Right atrium auricular region (tissue), 2 donors: ENCODE measurements around the gene HADHB. TPM values are rescaled to one million over a fixed set of nuclear protein-coding genes. Genes with fewer than 3 reads are reported as not detected.
"Not testable (repeated sequence)": the region's sequence is repeated elsewhere in the genome, so short reads cannot be mapped to it uniquely, and the experiment has no call there.

Experiments used
- DNase-seq: peaks from one replicate; pipeline ENCODE4 v3.0.0-alpha.2; 2019; ENCODE audit warnings: low spot score
- H3K27ac ChIP-seq, 2 donors: fragments of 200-600 bp; sonication (generic); 1 replicate in 1 of 2; 2 replicates in 1 of 2; pipeline ENCODE4 v1.5.1; 2016 to 2019
- H3K27me3 ChIP-seq, 2 donors: fragments of 200-600 bp; sonication (generic); one replicate each; pipeline versions ENCODE4 v1.5.1 to v1.6.0; 2017 to 2019
- H3K36me3 ChIP-seq: fragments of 200-600 bp; sonication (generic); one replicate; pipeline ENCODE4 v1.5.1; 2016
- H3K4me1 ChIP-seq, 2 donors: fragments of 200-600 bp; sonication (generic); one replicate each; pipeline versions ENCODE4 v1.5.1 to v1.6.0; 2017 to 2019
- H3K4me3 ChIP-seq, 2 donors: fragments of 200-600 bp; sonication (generic); 1 replicate in 1 of 2; 2 replicates in 1 of 2; pipeline ENCODE4 v1.5.1; 2017 to 2019; ENCODE audit warnings: mild to moderate bottlenecking in 1 of 2, moderate library complexity in 1 of 2
- H3K9me3 ChIP-seq, 2 donors: fragments of 200-600 bp; sonication (generic); one replicate each; pipeline ENCODE4 v1.5.1; 2019
- CTCF ChIP-seq, 2 donors: fragments of 200-600 bp; sonication (generic); IDR thresholded peaks; one replicate each; pipeline ENCODE4 v1.5.1; 2019; ENCODE audit warnings: antibody characterized with exemption in 2 of 2
- total RNA-seq, 2 donors: library from RNA; depleted of rRNA; stranded (reverse); fragments of >200 nt; gene quantifications; one replicate each; pipeline ENCODE4 v1.1.0, GENCODE V29; 2016

The HADHB gene
- total RNA-seq, 2 donors from 2014 or later, result 756 to 770 TPM

GRCh38 chr2:26299471-26300101 lies 54.8 kb downstream of the HADHB start:
- Histone ChIP-seq H3K36me3 (no peaks in the 10 kb centered on the region), H3K4me3 (peak overlapping the region; percentile 46 to 61), H3K9me3 (no peaks in the 10 kb centered on the region), H3K27ac (peak overlapping the region; percentile 54 to 72), H3K27me3 (no peaks in the 10 kb centered on the region), H3K4me1 (peaks cover 0 to 12% of the 10 kb centered on the region in 2 donors)
- TF ChIP-seq CTCF (IDR thresholded peaks at IDR 0.05), result no peak
- DNase-seq, result no peak

DNA sequence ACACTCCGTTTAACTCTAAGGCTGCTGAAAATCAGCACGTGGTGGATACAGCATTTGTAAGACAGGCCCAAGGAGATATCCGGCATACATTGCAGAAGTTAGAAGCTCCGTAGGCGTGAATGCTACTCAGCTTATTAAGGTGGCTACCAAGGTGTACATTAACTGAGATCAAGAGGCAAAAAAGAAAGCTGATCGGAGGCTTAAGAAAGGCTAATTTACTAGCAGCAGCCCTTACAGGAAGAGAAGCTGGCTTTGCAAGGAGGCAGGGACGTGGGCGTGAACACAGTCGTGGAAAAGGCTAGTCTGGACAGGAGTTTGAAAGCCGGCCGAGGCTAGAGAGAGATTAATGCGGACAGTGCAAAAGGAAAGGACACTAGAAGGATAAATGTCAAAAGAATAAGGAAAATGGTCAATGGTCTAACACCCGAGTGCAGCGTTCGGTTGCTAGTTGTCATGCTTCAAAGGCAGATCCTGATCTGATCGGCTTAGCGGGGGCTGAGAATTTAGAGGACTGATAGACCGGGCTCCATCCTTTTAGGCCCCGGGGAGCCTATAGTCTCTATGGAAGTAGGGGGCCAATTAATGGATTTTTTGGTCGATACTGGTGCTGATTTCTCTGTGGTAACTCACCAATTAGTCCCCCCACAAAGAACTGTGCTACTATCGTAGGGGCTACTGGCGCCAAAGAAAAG lies 55.6 kb downstream of the HADHB start:
- peak overlapping the region in 1 of 2 donors; percentile 61 for H3K4me3 ChIP-seq
- peak overlapping the region; percentile 54 to 72 for H3K27ac ChIP-seq
- H3K9me3 ChIP-seq, result no peaks in the 10 kb centered on the region
- no peaks in the 10 kb centered on the region for H3K27me3 ChIP-seq
- peaks cover 0 to 12% of the 10 kb centered on the region in 2 donors for H3K4me1 ChIP-seq
- H3K36me3 ChIP-seq, result no peaks in the 10 kb centered on the region
- no peak for TF ChIP-seq CTCF (IDR thresholded peaks at IDR 0.05)
- DNase-seq, result no peak

DNA sequence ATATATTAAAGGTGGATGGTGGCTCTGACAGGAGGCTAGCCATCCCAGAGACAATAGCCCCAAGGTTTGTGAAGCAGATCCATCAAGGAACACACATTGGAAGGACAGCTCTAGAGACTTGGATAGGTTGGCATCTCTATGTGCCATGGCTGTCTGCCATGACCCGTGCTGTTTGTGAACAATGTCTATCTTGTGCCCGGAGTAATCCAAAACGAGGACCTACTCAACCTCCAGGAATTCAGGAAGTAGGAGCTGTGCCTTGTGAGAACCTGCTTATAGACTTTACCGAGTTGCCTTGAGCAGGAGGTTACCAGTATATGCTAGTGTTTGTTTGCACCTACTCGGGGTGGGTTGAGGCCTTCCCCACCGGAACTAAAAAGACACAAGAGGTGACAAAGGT lies 58.1 kb downstream of the HADHB start:
- no peak for DNase-seq
- H3K27ac ChIP-seq, result no peak overlapping the region
- TF ChIP-seq CTCF (IDR thresholded peaks at IDR 0.05), result no peak
- H3K4me3 ChIP-seq, result no peak overlapping the region
- peaks cover 0 to 12% of the 10 kb centered on the region in 2 donors for H3K4me1 ChIP-seq
- H3K36me3 ChIP-seq, result no peaks in the 10 kb centered on the region
- no peaks in the 10 kb centered on the region for H3K27me3 ChIP-seq
- H3K9me3 ChIP-seq, result no peaks in the 10 kb centered on the region

DNA sequence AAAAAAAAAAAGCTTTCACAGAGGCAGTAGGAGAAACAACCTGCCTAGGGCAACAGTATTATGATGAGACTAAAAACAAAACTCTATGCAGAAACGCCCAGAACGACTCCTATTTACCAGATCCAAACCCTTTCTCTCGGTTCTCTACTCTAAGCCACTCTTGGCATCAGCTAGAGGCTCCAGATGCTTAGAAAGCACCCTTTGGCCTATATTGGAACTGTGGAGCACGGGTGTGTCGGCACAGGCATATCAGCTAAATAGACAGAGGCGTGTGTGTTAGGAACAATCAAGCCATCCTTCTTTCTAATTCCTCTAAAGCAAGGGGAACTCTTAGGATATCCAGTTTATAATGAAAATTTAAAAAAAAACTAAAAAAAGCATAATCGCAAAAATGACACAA lies 60.4 kb downstream of the HADHB start:
- H3K4me3 ChIP-seq, H3K27me3 ChIP-seq, H3K4me1 ChIP-seq, DNase-seq, H3K36me3 ChIP-seq, H3K27ac ChIP-seq, H3K9me3 ChIP-seq: not testable (repeated sequence)

GRCh38 chr2:26305540-26305939 lies 60.8 kb downstream of the HADHB start:
- no peak for TF ChIP-seq CTCF (IDR thresholded peaks at IDR 0.05)
- H3K36me3 ChIP-seq, result no peaks in the 10 kb centered on the region
- H3K27me3 ChIP-seq, result no peaks in the 10 kb centered on the region
- peaks cover 0 to 2% of the 10 kb centered on the region in 2 donors for H3K4me1 ChIP-seq
- no peaks in the 10 kb centered on the region for H3K9me3 ChIP-seq
- no peak for DNase-seq
- H3K4me3 ChIP-seq, result no peak overlapping the region
- no peak overlapping the region for H3K27ac ChIP-seq

DNA sequence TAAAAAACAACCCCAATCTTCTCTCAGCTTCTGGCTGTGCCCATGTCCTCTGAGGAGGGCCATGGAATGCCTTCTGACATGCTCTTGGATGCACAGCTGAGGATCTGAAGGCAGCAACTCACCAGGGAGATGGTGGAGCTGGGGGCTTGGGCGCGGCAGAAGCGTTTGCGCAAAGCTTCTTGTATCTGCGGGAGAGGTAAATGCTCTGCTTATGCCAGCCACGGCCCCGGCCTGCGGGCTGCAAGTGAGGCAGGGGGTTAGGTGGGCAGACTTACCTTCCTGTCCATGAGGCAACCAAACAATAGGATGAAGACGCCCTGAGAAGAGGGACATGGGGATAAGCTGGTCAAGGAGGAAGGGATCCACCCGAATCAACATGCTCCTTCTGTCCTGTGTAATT lies 65.2 kb downstream of the HADHB start:
- H3K4me1 ChIP-seq, result no peaks in the 10 kb centered on the region
- H3K9me3 ChIP-seq, result no peaks in the 10 kb centered on the region
- H3K27ac ChIP-seq, result no peak overlapping the region
- H3K27me3 ChIP-seq, result no peaks in the 10 kb centered on the region
- H3K36me3 ChIP-seq, result no peaks in the 10 kb centered on the region
- no peak overlapping the region for H3K4me3 ChIP-seq
- no peak for TF ChIP-seq CTCF (IDR thresholded peaks at IDR 0.05)
- no peak for DNase-seq
